GM23338 (cell line): ENCODE measurements around the gene KLC1. TPM values are rescaled to one million over a fixed set of nuclear protein-coding genes. Genes with fewer than 3 reads are reported as not detected.

Experiments used
- polyA plus RNA-seq: library from polyadenylated mRNA; unstranded; fragments of >200 nt; fragmentation: Nextera tagmentation; extraction: Ambion mirVana; gene quantifications from 2 replicates; pipeline ENCODE4 v1.2.1, GENCODE V29; 2016
- small RNA-seq: library from RNA; depleted of rRNA; stranded (forward); fragments of <200 nt; gene quantifications from one replicate; pipeline ENCODE3, GENCODE V24; 2014; ENCODE audit warnings: low replicate concordance
- total RNA-seq: library from RNA; depleted of rRNA; stranded (reverse); fragments of >200 nt; shearing (Covaris generic); gene quantifications from 2 replicates; pipeline ENCODE4 v1.2.3, GENCODE V29; 2014; rRNA removed

Gene KLC1
- total and polyA plus RNA-seq, 2 experiments from 2014 or later, result 165 to 308 TPM

Small RNA genes within 50 kb of the gene (small RNA-seq; reads per million reads assigned to genes)
- not detected for gene RF00019

Other genes starting within 250 kb of the KLC1 start
- gene MARK3, start 243.8 kb upstream of the KLC1 start, total RNA-seq, result 69.7 and 75.8 TPM in 2 replicates
- gene MARK3, start 243.8 kb upstream of the KLC1 start, polyA plus RNA-seq, result 38.2 and 45.9 TPM in 2 replicates
- gene CKB, start 106.4 kb upstream of the KLC1 start, total RNA-seq, result 504 and 604 TPM in 2 replicates
- 846 and 852 TPM in 2 replicates for gene CKB, start 106.4 kb upstream of the KLC1 start, polyA plus RNA-seq
- 22.0 and 28.2 TPM in 2 replicates for gene TRMT61A, start 100.0 kb upstream of the KLC1 start, total RNA-seq
- gene TRMT61A, start 100.0 kb upstream of the KLC1 start, polyA plus RNA-seq, result 13.2 and 13.4 TPM in 2 replicates
- 25.4 and 29.2 TPM in 2 replicates for gene BAG5, start 66.6 kb upstream of the KLC1 start, total RNA-seq
- 16.4 and 21.1 TPM in 2 replicates for gene BAG5, start 66.6 kb upstream of the KLC1 start, polyA plus RNA-seq
- 61.3 and 82.6 TPM in 2 replicates for gene COA8, start 66.3 kb upstream of the KLC1 start, total RNA-seq
- gene COA8, start 66.3 kb upstream of the KLC1 start, polyA plus RNA-seq, result 129 and 130 TPM in 2 replicates
- gene XRCC3, start 86.2 kb downstream of the KLC1 start, total RNA-seq, result 52.2 and 72.9 TPM in 2 replicates
- gene XRCC3, start 86.2 kb downstream of the KLC1 start, polyA plus RNA-seq, result 16.6 and 20.4 TPM in 2 replicates
- gene ZFYVE21, start 86.6 kb downstream of the KLC1 start, total RNA-seq, result 89.6 and 116 TPM in 2 replicates
- 79.4 and 88.0 TPM in 2 replicates for gene ZFYVE21, start 86.6 kb downstream of the KLC1 start, polyA plus RNA-seq
- gene PPP1R13B, start 218.4 kb downstream of the KLC1 start, total RNA-seq, result 6.5 and 8.5 TPM in 2 replicates
- gene PPP1R13B, start 218.4 kb downstream of the KLC1 start, polyA plus RNA-seq, result 2.0 and 3.8 TPM in 2 replicates